Measurements from ENCODE around the gene CAPN5. TPM values are rescaled to one million over a fixed set of nuclear protein-coding genes. Genes with fewer than 3 reads are reported as not detected.
A peak's percentile ranks its signal among the peaks of the same experiment; 100 is the strongest.

CAPN5 gene
- total RNA-seq, 1 experiment from 2014 or later: 1.7 TPM

DNA sequence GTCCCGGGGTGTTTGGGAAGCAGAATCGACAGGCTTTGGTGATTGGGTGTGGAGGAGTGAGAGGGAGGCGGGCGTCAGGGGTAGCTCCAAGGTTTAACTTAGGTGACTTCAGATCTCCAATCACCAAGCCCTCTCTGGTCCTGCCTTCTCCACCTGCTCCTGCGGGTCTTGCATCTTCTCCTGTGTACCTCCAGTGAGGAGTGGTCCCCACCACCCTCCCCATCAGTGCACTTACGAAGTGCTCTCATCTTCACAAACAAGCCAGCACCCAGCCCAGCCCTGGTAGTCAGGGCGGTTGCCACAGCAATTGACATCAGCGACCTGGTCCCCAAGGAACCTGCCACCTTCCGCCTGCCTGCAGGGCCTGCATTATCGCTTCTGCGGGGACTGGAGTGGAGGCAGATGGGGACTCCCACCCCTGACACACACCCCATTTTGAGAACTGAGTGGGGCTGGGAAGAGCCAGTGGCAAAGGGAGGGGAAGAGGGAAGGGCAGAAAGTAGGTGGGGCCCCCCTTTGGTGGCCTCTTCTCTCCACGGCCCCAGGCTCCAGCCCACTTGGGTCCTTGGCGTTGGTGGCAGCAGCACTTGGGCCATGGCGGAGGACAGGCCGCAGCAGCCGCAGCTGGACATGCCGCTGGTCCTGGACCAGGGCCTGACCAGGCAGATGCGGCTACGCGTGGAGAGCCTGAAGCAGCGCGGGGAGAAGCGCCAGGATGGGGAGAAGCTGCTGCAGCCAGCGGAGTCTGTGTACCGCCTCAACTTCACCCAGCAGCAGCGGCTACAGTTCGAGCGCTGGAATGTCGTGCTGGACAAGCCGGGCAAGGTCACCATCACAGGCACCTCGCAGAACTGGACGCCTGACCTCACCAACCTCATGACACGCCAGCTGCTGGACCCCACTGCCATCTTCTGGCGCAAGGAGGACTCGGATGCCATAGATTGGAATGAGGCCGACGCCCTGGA, 35.8 kb downstream of the CAPN5 start, which contains the start of gene OMP:
OMP (plus strand) TSS at position 595 of the 965 bp plus-strand sequence; CDS start at position 595, 0 bp downstream.
- in situ Hi-C loops (cut with HindIII; ENCODE audit: low pct_unique_long_range_greater_than_20kb, low sequenced_read_pairs): no loop called here

DNA sequence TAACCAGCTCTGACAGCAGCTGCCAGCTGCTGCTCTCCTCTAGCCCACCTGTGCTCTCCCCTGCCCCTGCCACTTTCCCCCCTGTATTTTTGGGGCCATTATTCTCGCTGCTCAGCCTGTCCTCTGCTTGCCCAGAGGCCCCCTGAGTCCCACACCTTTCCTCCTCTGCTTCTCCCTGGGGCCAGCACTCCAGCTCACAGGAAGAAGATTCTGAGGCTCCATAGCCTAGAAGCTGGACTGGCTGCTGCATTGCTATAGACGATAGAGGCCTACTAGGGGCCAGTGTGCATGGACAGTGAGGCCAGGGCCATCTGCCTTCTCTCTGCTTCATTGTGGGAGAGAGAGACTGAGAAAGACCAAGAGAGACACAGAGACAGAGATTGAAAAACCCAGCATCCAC, 36.5 kb downstream of the CAPN5 start:
- in situ Hi-C loops (cut with HindIII; ENCODE audit: low pct_unique_long_range_greater_than_20kb, low sequenced_read_pairs): no loop called here

More for the DNA sequence above, 35.8 kb downstream of the CAPN5 start, which contains the start of gene OMP:
- no peak for DNase-seq (ENCODE audit: low read depth, low spot score)

DNA sequence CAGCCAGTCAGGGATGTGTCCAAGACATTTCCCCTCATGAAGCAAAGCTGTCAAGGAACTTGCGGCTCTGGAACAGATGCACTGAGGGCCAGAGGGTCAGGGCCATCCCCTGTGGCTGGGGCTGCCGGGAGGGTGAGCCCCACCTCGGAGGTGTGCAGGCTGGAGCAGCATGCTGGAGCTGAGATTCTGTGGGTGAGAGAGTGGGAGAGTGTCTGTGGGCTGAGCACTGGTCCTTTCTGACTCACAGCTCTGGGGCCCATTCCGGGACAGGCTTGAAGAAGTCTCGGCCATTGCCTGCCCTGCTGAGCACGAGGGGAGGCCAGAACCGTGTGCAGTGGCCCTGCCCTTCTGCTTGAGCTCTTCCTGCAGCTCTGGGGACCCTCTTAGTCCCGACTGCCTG, 38.0 kb downstream of the CAPN5 start:
- in situ Hi-C loops (cut with HindIII; ENCODE audit: low pct_unique_long_range_greater_than_20kb, low sequenced_read_pairs): no loop called here
- no peak for DNase-seq (ENCODE audit: low read depth, low spot score)

More for the DNA sequence above, 36.5 kb downstream of the CAPN5 start:
- DNase-seq (ENCODE audit: low read depth, low spot score): no peak

DNA sequence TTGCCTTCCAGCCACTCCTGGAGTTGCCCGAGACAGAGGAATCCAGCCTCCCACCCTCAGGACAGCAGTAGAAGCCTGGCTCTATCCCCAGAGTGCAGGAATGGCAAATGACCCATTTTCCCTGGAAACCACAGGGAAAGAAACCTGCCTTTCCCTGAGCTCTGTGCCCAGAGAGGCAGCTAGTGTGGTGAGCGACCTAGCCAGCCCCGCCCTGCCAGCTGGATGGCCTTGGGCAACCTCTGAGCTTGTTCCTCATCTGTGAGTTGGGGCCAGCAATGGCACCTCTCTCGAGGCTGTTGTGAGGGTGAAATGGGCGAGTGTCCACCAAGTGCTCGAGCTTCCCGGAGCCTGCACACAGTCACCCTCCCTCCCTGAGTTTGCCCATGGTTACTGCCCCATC, 39.5 kb downstream of the CAPN5 start:
- in situ Hi-C loops (cut with HindIII; ENCODE audit: low pct_unique_long_range_greater_than_20kb, low sequenced_read_pairs): no loop called here
- no peak for DNase-seq (ENCODE audit: low read depth, low spot score)

DNA sequence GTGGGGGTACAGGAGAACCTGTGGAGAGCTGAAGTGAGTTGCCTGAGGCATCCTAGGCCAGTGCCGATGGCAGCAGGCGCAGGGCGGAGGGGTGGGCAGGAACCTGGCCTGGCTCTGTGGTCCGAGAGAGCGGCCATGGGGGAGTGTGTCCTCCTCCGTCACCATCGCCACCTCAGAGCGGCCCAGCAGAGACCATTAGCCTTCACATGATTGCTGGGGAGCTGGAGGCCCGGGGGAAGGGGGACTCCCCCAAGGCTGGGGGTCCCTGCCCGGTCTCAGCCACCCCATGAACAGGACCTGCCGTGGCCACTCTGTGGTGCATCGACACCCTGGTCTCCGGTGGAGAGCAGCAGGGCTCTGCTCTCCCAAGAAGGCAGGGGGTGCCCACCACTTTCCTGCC, 40.0 kb downstream of the CAPN5 start:
- in situ Hi-C loops (cut with HindIII; ENCODE audit: low pct_unique_long_range_greater_than_20kb, low sequenced_read_pairs): no loop called here
- DNase-seq (ENCODE audit: low read depth, low spot score): no peak

DNA sequence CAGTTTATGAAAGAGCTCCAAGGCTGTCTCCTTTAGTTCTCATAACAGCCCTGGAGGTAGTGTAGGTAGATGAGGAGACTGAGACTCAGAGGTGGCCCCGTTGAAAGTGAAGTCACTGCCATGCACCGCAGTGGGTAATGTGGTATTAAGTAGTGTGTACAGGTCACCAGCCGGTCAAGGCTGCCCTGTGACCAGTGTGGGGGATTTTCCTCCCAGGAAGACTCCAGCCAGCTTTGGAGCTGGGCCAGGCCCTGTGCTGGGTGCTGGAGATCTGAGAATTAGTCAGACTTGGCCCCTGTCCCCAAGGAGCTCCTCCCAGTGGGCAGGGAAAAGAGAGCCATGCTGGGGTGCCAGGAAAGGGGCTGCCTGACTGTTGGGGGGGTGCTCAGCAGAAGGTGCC, 41.2 kb downstream of the CAPN5 start:
- in situ Hi-C loops (cut with HindIII; ENCODE audit: low pct_unique_long_range_greater_than_20kb, low sequenced_read_pairs): no loop called here
- no peak for DNase-seq (ENCODE audit: low read depth, low spot score)

DNA sequence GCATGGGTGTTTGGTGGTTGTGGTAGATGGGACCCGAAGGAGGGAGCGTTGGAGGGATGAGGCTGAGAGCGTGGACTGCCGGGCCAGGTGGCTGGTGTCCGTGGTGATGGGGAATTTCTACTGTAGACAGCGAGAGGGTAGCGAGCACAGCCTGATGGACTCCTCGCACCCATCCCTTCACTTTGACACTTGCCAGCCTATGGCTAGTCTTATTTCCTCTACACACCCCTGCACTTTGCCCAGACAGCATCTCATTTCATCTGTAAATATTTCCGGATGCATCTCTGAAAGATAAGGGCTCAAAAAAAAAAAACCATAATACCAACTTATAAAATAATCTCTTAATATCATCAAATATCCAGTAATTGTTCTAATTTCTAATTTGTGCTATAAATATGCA, 41.7 kb downstream of the CAPN5 start:
- in situ Hi-C loops (cut with HindIII; ENCODE audit: low pct_unique_long_range_greater_than_20kb, low sequenced_read_pairs): no loop called here
- no peak for DNase-seq (ENCODE audit: low read depth, low spot score)

DNA sequence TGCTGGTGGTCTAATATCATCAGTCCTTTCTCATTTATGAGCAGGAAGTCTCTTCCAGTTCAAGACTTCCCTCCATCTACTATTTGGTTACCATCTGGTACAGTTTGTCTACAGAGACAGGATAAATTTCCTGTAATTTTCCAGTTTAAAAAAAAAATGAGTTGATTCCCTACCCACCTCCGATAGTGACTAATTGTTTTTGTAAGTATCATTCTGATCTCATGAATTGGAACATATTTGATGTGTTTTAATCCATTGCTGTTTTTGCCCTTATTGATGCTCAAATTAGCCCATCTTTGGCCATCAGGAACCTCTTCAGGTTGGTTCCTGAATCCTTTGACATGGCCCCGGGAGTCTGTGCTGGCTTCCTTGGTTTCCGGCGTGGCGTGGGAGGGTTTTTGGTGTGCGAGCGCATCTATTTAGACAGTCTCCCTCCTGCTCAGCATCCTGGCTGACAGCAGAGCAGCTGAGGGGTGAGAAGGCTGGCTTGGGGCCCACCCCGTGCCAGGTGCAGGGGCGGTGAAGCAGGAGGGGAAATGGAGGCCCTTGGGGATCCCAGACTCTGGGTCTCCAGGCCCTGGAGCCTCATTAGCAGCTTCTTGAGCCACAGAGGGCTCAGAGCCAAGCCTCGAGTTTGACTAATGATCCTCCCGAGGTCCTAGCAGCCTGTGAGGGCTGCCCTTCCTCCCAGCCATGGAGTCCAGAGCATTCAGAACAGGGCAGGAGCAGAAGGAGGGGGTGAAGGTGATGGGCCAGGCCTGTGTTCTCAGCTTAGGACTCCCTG, 42.7 kb downstream of the CAPN5 start:
- in situ Hi-C loops (cut with HindIII; ENCODE audit: low pct_unique_long_range_greater_than_20kb, low sequenced_read_pairs): no loop called here
- no peak for DNase-seq (ENCODE audit: low read depth, low spot score)

DNA sequence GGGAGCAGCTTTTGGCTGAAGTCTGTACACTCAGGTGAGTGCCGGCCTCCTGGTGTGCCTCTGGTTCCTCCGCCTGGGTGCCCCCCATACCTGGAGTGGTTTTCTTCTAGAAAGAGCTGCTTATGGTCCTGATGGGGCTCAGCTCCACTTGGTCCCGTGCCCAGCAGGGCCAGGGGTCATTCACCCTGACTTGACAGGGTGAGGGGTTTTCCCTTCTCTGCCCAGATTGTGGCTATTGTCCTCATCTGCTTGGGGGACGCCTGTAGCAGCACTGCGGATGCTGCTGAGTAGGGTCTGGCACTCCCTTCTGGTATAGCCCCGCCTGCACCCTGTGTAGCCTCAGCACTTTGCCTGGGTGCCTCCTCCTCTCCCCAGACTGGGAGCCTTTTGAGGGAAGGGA, 44.1 kb downstream of the CAPN5 start:
- DNase-seq (ENCODE audit: low read depth, low spot score): no peak
- in situ Hi-C loops (cut with HindIII; ENCODE audit: low pct_unique_long_range_greater_than_20kb, low sequenced_read_pairs): no loop called here

DNA sequence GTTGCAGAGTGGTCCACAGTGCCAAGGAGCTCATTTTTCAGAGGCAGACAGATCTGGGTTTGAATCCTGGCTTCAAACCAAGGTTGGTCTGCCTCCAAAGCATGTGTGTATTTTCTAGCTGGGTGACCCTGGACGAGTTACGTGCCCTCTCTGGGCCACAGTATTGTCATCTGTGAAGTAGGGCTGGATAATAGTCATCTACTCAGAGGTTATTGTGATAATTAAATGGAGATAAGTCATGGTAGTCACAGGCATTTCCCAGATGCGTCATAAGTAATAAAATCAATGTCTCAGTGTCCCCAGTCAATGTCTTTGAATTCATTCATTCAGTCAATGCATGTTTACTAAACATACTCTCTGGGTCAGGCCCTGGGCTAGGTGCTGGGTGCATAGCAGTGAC, 44.5 kb downstream of the CAPN5 start:
- DNase-seq (ENCODE audit: low read depth, low spot score): no peak
- in situ Hi-C loops (cut with HindIII; ENCODE audit: low pct_unique_long_range_greater_than_20kb, low sequenced_read_pairs): no loop called here

DNA sequence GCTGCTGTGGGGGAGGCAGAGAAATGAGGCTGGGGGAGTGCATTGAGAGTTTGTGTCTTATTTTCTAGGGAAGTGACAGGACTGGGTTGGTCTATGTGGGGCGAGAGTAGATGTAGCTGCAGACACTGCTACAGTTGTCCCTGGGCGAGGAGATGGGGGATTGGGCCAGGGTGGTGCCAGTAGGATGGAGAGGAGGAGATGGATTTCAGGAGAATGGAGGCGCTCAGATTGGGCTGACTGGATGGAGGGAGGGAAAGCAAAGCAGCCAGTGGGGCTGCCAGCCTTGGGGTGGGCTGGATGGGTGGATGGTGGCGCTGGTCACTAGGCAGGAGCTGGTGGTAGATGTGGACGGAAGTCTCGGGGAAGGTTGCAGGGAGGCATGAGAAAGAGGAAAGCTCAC, 45.2 kb downstream of the CAPN5 start:
- in situ Hi-C loops (cut with HindIII; ENCODE audit: low pct_unique_long_range_greater_than_20kb, low sequenced_read_pairs): no loop called here
- DNase-seq (ENCODE audit: low read depth, low spot score): no peak

DNA sequence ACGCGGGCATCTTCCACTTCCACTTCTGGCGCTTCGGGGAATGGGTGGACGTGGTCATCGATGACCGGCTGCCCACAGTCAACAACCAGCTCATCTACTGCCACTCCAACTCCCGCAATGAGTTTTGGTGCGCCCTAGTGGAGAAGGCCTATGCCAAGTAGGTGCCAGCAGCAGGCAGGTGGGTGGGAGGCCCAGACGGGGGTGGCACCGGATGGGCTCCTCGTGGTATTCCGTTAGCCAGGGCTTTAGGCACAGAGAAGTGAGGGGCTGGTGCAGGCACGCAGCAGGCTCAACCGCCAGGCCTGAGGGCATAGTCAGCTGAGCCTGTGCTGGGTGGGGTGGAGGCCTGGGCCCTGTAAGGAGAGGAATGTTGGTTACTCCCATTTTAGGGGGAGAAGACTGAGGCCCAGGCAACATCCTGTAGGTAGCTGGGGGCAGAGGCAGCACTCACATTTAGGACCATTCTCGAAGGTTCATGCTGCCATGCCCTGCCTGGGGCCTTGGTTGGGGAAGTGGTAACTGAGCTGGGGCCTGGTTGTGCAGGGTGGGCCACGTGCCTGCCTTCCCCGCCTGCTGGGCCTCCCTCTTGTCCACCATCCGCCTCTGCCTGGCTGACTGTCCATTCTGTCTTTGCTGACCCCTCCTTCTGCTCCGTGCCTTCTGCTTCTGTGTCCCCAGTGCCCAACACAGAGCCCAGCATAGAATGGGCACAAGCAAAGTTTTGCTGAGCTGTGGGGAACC, 46.0 kb downstream of the CAPN5 start:
- in situ Hi-C loops (cut with HindIII; ENCODE audit: low pct_unique_long_range_greater_than_20kb, low sequenced_read_pairs): no loop called here
- no peak for DNase-seq (ENCODE audit: low read depth, low spot score)

DNA sequence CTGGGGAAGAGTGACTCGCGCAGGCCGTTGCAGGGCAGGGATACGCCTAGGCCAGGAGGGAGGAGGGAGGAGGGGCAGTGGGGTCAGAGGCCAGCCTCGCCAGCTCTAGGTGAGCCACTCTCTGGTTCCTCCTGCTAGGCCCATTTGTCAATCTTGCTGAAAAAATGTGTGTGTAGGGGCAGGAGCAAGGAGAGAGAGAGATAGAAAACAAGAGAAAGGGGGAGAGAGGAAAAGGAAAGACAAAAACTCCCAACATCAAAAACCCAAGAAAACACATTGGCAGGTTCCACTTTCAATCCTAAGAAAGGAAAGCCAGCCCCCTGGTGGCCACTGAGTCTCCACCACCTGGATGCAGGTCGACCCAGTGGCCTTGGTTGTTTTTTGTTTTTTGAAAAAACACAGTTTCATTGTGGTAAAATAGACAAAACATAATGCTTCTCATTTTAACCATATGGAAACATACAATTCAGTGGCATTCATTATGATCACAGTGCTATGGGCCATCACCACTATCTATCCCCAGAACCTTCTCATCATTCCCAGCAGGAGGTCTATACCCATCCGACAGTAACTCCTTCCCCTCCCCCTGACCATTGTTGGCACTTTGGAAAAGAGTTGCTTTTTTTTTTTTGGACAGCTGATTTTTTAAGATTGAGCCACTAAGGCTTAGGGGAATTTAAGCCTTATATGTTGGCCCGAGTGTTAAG, 46.8 kb downstream of the CAPN5 start:
- in situ Hi-C loops (cut with HindIII; ENCODE audit: low pct_unique_long_range_greater_than_20kb, low sequenced_read_pairs): no loop called here
- peak; percentile 39 for DNase-seq (ENCODE audit: low read depth, low spot score)

DNA sequence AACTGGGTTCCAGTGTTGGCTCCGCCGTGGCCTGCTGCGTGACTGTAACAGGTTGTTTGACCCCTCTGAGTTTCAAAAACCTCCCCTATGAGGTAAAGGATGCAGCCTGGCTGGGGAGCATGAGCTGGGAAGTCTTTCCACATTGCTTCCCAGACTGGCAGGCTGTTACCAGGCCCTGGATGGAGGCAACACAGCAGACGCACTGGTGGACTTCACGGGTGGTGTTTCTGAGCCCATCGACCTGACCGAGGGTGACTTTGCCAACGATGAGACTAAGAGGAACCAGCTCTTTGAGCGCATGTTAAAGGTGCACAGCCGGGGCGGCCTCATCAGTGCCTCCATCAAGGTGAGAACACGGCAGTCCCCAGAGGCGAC, 47.3 kb downstream of the CAPN5 start:
- DNase-seq (ENCODE audit: low read depth, low spot score): no peak
- in situ Hi-C loops (cut with HindIII; ENCODE audit: low pct_unique_long_range_greater_than_20kb, low sequenced_read_pairs): no loop called here

DNA sequence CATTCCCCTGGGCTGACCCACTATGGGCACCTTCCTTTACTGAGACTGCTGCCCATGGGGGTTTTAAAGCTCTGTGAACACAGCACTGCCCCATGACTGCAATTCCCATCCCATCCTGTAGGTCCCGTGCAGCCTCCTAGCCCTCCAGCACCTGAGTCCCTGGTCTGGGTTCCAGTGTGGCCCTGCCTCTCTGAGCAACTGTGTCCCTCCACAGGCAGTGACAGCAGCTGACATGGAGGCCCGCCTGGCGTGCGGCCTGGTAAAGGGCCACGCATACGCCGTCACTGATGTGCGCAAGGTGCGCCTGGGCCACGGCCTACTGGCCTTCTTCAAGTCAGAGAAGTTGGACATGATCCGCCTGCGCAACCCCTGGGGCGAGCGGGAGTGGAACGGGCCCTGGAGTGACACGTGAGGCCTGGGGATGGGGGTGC, 48.4 kb downstream of the CAPN5 start:
- in situ Hi-C loops (cut with HindIII; ENCODE audit: low pct_unique_long_range_greater_than_20kb, low sequenced_read_pairs): no loop called here
- DNase-seq (ENCODE audit: low read depth, low spot score): peak; percentile 17

DNA sequence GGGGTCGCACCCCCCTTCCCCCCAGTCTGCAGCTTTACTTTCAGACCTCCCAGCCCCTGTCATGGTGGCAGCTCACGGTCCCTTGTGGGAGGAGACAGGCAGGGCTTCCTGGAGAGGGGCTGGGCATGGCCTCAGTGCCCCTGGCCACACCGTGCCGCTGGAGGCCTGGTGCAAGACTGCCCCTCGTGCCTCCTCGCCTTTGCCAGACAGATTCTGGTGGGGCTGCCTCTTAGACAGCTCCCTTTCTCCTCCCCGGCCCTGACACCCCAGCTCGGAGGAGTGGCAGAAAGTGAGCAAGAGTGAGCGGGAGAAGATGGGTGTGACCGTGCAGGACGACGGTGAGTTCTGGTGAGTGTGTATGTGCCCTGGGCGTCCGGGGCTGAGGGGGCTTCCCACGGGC, 49.2 kb downstream of the CAPN5 start:
- in situ Hi-C loops (cut with HindIII; ENCODE audit: low pct_unique_long_range_greater_than_20kb, low sequenced_read_pairs): no loop called here
- no peak for DNase-seq (ENCODE audit: low read depth, low spot score)

DNA sequence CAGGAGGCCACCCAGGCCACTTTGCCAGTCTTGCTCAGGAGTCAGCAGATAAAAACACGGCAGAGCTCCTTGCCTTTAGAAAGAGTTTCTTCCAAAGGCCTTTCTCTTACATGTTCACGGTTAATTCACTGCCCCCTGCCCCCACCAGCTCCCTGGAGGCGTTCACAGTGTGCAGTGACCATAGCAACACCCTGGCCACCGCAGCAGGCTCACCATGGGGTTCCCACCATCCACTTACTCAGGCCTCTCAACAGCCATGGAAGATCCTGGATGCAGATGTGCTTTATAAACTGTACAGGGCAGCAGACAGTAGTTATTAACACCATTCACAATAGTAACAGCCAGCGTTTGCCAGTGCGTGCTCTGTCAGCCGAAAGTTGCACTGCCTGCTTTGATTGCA, 50.7 kb downstream of the CAPN5 start:
- DNase-seq (ENCODE audit: low read depth, low spot score): no peak
- in situ Hi-C loops (cut with HindIII; ENCODE audit: low pct_unique_long_range_greater_than_20kb, low sequenced_read_pairs): no loop called here
